Fibroblast of lung (primary cell): ENCODE measurements around the gene RAET1G. TPM values are rescaled to one million over a fixed set of nuclear protein-coding genes. Genes with fewer than 3 reads are reported as not detected.
"Not testable (repeated sequence)": the region's sequence is repeated elsewhere in the genome, so short reads cannot be mapped to it uniquely, and the experiment has no call there.

Source experiments
- DNase-seq, 2 donors: peaks; one replicate each; pipeline versions ENCODE4 v3.0.0 to v3.0.0-alpha.2; 2010; ENCODE audit warnings: low read depth in 2 of 2
- H2AFZ ChIP-seq: 2 replicates; pipeline ENCODE4 v1.5.1; 2012; ENCODE audit warnings: low read length, control low read depth, inconsistent platforms
- H3K27ac ChIP-seq: 2 replicates; pipeline ENCODE4 v1.5.1; 2011; ENCODE audit warnings: low read length, control low read depth; ENCODE audit not compliant: insufficient read depth
- H3K27me3 ChIP-seq: 2 replicates; pipeline ENCODE4 v1.5.1; 2011; ENCODE audit warnings: mild to moderate bottlenecking, low read length; ENCODE audit not compliant: control insufficient read depth, insufficient read depth
- H3K36me3 ChIP-seq: 2 replicates; pipeline ENCODE4 v1.5.1; 2011; ENCODE audit warnings: low read length; ENCODE audit not compliant: control insufficient read depth, insufficient read depth
- H3K4me1 ChIP-seq: 2 replicates; pipeline ENCODE4 v1.5.1; 2011; ENCODE audit warnings: low read length; ENCODE audit not compliant: control insufficient read depth, insufficient read depth; ENCODE audit errors: extremely low read depth
- H3K4me2 ChIP-seq: 2 replicates; pipeline ENCODE4 v1.5.1; 2011; ENCODE audit warnings: low read length, control low read depth; ENCODE audit not compliant: insufficient read depth; ENCODE audit errors: extremely low read depth
- H3K4me3 ChIP-seq, 4 experiments: fragments of 200-600 bp in 1 of 4; sonication (generic) in 1 of 4; replicated peaks in 1 of 4; 2 replicates each; pipeline ENCODE4 v1.5.1; 2011 to 2016; ENCODE audit warnings: low read length in 4 of 4, low read depth in 3 of 4, mild to moderate bottlenecking in 3 of 4, control low read depth in 2 of 4, inconsistent platforms in 1 of 4, mixed read lengths in 1 of 4; ENCODE audit not compliant: insufficient read depth in 1 of 4; ENCODE audit errors: control extremely low read depth in 1 of 4
- H3K79me2 ChIP-seq: 2 replicates; pipeline ENCODE4 v1.5.1; 2012; ENCODE audit warnings: mild to moderate bottlenecking, low read length, inconsistent platforms; ENCODE audit not compliant: control insufficient read depth, insufficient read depth
- H3K9ac ChIP-seq: 2 replicates; pipeline ENCODE4 v1.5.1; 2011; ENCODE audit warnings: mild to moderate bottlenecking, low read length, control low read depth; ENCODE audit not compliant: insufficient read depth
- H3K9me3 ChIP-seq: 2 replicates; pipeline ENCODE4 v1.5.1; 2012; ENCODE audit warnings: low read depth, low read length; ENCODE audit not compliant: control insufficient read depth, insufficient read depth
- H4K20me1 ChIP-seq: 2 replicates; pipeline ENCODE4 v1.5.1; 2011; ENCODE audit warnings: low read length; ENCODE audit not compliant: control insufficient read depth, insufficient read depth; ENCODE audit errors: extremely low read depth
- EZH2 ChIP-seq: IDR thresholded peaks from 2 replicates; pipeline ENCODE4 v1.5.1; 2012; ENCODE audit warnings: low read length, control low read depth, mild to moderate bottlenecking; ENCODE audit errors: missing control alignments
- polyA plus RNA-seq, 2 donors: library from polyadenylated mRNA; depleted of rRNA in 1 of 2; stranded (reverse) in 1 of 2; unstranded in 1 of 2; fragments of >200 nt; gene quantifications; 2 replicates each; pipeline ENCODE4 v1.2.1, GENCODE V29; 2011 to 2012; ENCODE audit warnings: missing spikeins in 1 of 2
- total RNA-seq: library from RNA; depleted of rRNA; stranded (reverse); fragments of >200 nt; gene quantifications from 2 replicates; pipeline ENCODE4 v1.2.1, GENCODE V29; 2014
- TF ChIP-seq, protein P1 (sequence below), 2 donors: IDR thresholded peaks in 1 of 2; conservative IDR thresholded peaks in 1 of 2; 1 replicate in 1 of 2; 2 replicates in 1 of 2; pipeline ENCODE4 v1.5.1; 2011 to 2012; ENCODE audit warnings: low read length in 2 of 2, control low read depth in 1 of 2, inconsistent platforms in 1 of 2, low read depth in 1 of 2, mild to moderate bottlenecking in 1 of 2

The RAET1G gene
- total and polyA plus RNA-seq, 2 donors (not counting 1 experiment from before 2014, with no cell fraction given), result 3.3 to 8.8 TPM

DNA sequence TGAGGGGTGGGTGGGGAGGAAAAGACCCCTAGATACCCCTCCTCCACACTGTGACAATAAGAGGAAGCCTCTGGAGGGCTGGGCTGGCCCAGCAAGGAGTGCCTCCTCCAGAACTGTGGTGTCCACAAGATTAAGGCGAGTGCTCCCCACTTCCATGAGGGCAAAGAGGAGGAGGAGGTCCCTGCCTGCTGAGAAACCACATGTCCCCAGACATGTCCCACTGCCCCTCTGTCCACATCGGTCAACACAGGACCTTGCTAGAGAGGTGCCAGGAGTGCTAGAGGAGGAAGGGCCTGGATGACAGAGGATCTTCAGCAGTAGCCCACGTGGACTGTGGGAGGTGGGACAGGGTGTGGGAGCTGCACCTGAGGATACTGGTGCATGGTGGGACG is 3.1 kb downstream of the RAET1G start:
- Histone ChIP-seq H3K36me3 (no peaks in the 10 kb centered on the region), H3K27ac (no peak overlapping the region), H3K4me3 (no peak overlapping the region), H4K20me1 (no peaks in the 10 kb centered on the region), H3K4me1 (peaks cover 2% of the 10 kb centered on the region), H3K27me3 (no peaks in the 10 kb centered on the region), H3K4me2 (no peak overlapping the region), H3K79me2 (no peaks in the 10 kb centered on the region), H2AFZ (no peak overlapping the region), H3K9ac (no peak overlapping the region), H3K9me3 (no peaks in the 10 kb centered on the region)
- no peak for TF ChIP-seq EZH2
- TF ChIP-seq, protein P1, sequence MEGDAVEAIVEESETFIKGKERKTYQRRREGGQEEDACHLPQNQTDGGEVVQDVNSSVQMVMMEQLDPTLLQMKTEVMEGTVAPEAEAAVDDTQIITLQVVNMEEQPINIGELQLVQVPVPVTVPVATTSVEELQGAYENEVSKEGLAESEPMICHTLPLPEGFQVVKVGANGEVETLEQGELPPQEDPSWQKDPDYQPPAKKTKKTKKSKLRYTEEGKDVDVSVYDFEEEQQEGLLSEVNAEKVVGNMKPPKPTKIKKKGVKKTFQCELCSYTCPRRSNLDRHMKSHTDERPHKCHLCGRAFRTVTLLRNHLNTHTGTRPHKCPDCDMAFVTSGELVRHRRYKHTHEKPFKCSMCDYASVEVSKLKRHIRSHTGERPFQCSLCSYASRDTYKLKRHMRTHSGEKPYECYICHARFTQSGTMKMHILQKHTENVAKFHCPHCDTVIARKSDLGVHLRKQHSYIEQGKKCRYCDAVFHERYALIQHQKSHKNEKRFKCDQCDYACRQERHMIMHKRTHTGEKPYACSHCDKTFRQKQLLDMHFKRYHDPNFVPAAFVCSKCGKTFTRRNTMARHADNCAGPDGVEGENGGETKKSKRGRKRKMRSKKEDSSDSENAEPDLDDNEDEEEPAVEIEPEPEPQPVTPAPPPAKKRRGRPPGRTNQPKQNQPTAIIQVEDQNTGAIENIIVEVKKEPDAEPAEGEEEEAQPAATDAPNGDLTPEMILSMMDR (conservative IDR thresholded peaks at IDR 0.05 in 1 of 2, IDR thresholded peaks at IDR 0.05 in 1 of 2; ENCODE audit: low read depth in 1 of 2, low read length in 2 of 2), result no peak
- no peak for DNase-seq

DNA sequence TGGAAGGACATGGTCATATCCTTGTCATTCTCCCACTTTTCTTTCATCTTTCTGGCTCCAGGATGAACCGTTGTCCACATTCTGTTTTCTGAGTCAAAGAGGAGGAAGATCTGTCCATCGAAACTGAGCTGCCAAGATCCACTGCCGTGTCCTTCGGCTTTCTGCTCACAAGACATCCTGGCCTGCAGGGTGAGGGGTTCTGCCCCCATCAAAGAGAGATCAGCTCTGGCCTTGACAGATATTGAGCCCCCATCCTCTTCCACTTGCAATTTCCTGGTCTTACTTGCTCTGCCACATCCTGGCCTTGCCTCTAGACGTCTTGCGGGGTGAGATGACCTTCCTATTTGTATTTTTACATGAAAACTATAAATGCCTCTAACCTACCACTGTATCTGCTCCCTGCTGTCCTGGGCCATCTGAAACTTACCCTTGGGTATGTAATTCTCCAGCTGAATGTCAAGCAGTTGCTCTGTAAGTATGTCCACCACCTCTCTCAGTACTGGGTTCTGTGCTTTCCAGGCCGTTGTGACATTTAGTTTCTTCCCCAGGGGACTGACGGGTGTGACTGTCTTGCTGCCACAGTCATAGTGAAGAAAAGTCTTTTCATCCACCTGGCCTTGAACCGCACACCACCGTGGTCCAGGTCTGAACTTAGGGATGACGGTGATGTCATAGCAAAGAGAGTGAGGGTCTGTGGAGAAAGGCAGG is 3.6 kb downstream of the RAET1G start:
- not testable (repeated sequence) for H4K20me1 ChIP-seq, H3K9ac ChIP-seq, H3K4me2 ChIP-seq, H3K79me2 ChIP-seq, H3K27ac ChIP-seq, H3K27me3 ChIP-seq, H3K36me3 ChIP-seq, H3K4me3 ChIP-seq, H3K4me1 ChIP-seq, DNase-seq, H2AFZ ChIP-seq, H3K9me3 ChIP-seq

DNA sequence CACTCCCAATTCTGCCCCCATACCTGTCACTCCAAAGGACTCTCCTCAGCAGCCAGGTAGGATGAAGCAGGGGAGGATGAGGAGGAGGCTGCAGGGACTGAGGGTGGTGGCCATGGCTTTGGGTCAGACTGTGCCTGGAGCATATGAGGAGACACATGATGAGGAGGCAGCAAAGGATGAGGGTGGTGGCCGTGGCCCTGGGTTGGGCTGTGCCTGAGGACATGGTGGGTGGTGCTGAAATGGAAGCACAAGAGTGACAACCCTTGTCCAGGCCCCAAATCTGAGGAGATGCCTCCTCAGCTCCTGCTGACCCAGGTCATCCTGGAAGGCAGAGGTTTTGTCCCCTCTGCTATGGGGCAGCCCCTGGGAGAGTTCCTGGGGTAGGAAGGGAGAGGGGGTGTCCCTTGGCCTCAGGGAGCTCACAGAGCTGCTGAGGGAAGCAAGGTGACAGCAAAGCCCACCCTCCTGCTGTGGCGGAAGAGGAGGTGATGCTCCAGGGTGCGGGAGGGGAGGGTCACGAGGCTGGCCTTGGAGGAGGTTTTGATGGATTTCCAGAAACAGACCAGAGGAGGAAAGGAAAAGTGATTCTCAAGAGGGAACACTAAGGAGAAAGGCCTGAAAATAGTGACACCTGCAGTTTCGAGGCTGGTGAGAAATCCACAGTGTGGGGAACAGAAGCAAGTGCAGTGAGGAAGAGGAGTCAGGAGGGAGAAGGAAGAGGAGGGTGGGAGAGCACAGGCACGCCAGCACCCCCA is 4.6 kb downstream of the RAET1G start:
- H3K27ac ChIP-seq, result no peak overlapping the region
- DNase-seq, result no peak
- H3K27me3 ChIP-seq, result no peaks in the 10 kb centered on the region
- no peak overlapping the region for H3K9ac ChIP-seq
- no peak overlapping the region for H2AFZ ChIP-seq
- no peak overlapping the region for H3K4me3 ChIP-seq
- no peaks in the 10 kb centered on the region for H3K79me2 ChIP-seq
- H3K9me3 ChIP-seq, result no peaks in the 10 kb centered on the region
- TF ChIP-seq, protein P1 (conservative IDR thresholded peaks at IDR 0.05 in 1 of 2, IDR thresholded peaks at IDR 0.05 in 1 of 2; ENCODE audit: low read depth in 1 of 2, low read length in 2 of 2), result no peak
- no peak for TF ChIP-seq EZH2
- no peak overlapping the region for H3K4me2 ChIP-seq
- H4K20me1 ChIP-seq, result no peaks in the 10 kb centered on the region
- no peaks in the 10 kb centered on the region for H3K36me3 ChIP-seq
- peaks cover under 1% of the 10 kb centered on the region for H3K4me1 ChIP-seq
